22Rv1 (cell line): ENCODE measurements around the gene GNAL.

Experiments
- ZFX ChIP-seq: fragments of 450-650 bp; IDR thresholded peaks from 2 replicates; pipeline ENCODE4 v1.6.1; 2017; ENCODE audit warnings: antibody characterized with exemption, borderline replicate concordance
- TF ChIP-seq, protein P1 (sequence below): fragments of 450-650 bp; IDR thresholded peaks from 2 replicates; pipeline ENCODE4 v1.5.1; 2017; ENCODE audit warnings: mild to moderate bottlenecking

DNA sequence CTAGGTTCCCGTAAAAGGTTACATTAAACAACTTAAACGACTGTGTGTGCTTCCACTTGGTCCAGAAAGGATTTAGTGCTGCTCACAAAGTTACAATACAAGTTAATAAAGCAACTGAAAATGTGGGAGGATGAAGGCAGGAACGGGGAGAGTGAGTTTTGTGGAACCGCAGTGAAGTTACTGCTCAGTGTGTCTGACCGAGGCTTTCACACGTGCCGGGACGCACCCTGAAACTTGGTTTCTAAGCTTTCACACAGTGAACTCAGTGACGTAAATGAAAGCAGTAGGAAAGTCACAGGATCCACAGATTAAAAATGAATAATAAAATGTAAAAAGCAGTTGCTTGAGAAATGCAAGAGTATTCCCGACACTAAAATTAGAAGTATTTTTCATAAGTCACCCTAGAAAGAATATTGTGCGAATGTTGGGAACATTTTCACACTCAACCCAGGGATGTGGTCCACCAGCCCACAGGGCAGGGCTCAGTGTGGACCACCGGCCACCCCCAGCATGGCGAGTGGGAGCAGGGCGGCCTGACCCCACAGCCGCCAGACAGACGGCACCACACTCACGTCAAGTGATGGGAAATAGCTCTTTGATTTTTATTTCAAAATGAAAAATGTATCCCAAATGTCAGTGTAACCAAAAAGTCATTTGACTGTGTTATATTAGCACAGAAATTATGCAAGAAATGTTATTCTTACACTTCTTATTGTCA lies 129.6 kb downstream of the GNAL start:
- TF ChIP-seq, protein P1, sequence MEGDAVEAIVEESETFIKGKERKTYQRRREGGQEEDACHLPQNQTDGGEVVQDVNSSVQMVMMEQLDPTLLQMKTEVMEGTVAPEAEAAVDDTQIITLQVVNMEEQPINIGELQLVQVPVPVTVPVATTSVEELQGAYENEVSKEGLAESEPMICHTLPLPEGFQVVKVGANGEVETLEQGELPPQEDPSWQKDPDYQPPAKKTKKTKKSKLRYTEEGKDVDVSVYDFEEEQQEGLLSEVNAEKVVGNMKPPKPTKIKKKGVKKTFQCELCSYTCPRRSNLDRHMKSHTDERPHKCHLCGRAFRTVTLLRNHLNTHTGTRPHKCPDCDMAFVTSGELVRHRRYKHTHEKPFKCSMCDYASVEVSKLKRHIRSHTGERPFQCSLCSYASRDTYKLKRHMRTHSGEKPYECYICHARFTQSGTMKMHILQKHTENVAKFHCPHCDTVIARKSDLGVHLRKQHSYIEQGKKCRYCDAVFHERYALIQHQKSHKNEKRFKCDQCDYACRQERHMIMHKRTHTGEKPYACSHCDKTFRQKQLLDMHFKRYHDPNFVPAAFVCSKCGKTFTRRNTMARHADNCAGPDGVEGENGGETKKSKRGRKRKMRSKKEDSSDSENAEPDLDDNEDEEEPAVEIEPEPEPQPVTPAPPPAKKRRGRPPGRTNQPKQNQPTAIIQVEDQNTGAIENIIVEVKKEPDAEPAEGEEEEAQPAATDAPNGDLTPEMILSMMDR, result no peak
- TF ChIP-seq ZFX, result no peak
